HL-60 (cell line): Measurements from ENCODE around the gene FBXW7.

Experiments used
- DNase-seq, 2 experiments: peaks; one replicate each; pipeline ENCODE4 v3.0.0-alpha.2; 2010 to 2020; ENCODE audit warnings: low read depth in 1 of 2, low spot score in 1 of 2
- H3K27ac ChIP-seq: fragments of 250-450 bp; sonication (Bioruptor Pico); replicated peaks from 2 replicates; pipeline ENCODE4 v1.5.1; 2020; ENCODE audit warnings: mild to moderate bottlenecking, moderate library complexity
- H3K27me3 ChIP-seq: fragments of 250-450 bp; sonication (Bioruptor Pico); 2 replicates; pipeline ENCODE4 v1.5.1; 2021; ENCODE audit warnings: mild to moderate bottlenecking, moderate library complexity; ENCODE audit not compliant: insufficient read depth, poor library complexity, severe bottlenecking
- H3K4me3 ChIP-seq: replicated peaks from 2 replicates; pipeline ENCODE4 v1.5.1; 2011; ENCODE audit warnings: mild to moderate bottlenecking, control low read depth, low read length; ENCODE audit not compliant: insufficient read depth
- CTCF ChIP-seq: IDR thresholded peaks from one replicate; pipeline ENCODE4 v1.5.1; 2011; ENCODE audit warnings: low read length, control low read depth, inconsistent platforms; ENCODE audit not compliant: insufficient read depth
- GABPA ChIP-seq: IDR thresholded peaks from 2 replicates; pipeline ENCODE4 v1.6.1; 2012; ENCODE audit warnings: low read depth
- POLR2AphosphoS5 ChIP-seq: IDR thresholded peaks from 2 replicates; pipeline ENCODE4 v1.6.1; 2012; ENCODE audit warnings: low read depth
- REST ChIP-seq: IDR thresholded peaks from 2 replicates; pipeline ENCODE4 v1.6.1; 2012; ENCODE audit warnings: low read depth; ENCODE audit not compliant: insufficient replicate concordance
- SPI1 ChIP-seq: IDR thresholded peaks from 2 replicates; pipeline ENCODE4 v1.6.1; 2012; ENCODE audit warnings: low read depth, mild to moderate bottlenecking, borderline replicate concordance
- long read RNA-seq: library from polyadenylated mRNA; unstranded; transcript quantifications from one replicate; pipeline ENCODE4 v2.0.0, GENCODE V29; 2020

The FBXW7 gene
- long read RNA-seq, partial matches to known transcripts, result 3 of 6 reads
- long read RNA-seq, other reads (novel, unspliced or antisense), result 3 of 6 reads

- H3K27me3 ChIP-seq, result no peaks in the 10 kb centered on the region
- TF ChIP-seq SPI1, result peak; percentile 99
- no peak for TF ChIP-seq CTCF
- TF ChIP-seq POLR2AphosphoS5, result peak; percentile 83
- peak; percentile 9 for TF ChIP-seq REST
- peak; percentile 74 for TF ChIP-seq GABPA
Measured at GRCh38 chr4:152535903-152536544, at the start of gene FBXW7. TSS of gene FBXW7 (minus strand) at chr4:152536092. CDS start at chr4:152411803, 124,289 bp downstream.

GRCh38 chr4:152585023-152585441 is 49.1 kb upstream of the FBXW7 start:
- Histone ChIP-seq H3K27ac (no peak overlapping the region), H3K27me3 (no peaks in the 10 kb centered on the region), H3K4me3 (no peak overlapping the region)
- no peak for DNase-seq
- TF ChIP-seq REST (no peak), GABPA (no peak), SPI1 (no peak), CTCF (no peak), POLR2AphosphoS5 (no peak)

More at GRCh38 chr4:152535903-152536544, at the start of gene FBXW7:
- DNase-seq, result peak; percentile 95 to 99
- Histone ChIP-seq H3K27ac (peak within 1 kb of the TSS; percentile 92), H3K4me3 (peak within 1 kb of the TSS; percentile 89)

- H3K27me3 ChIP-seq, result no peaks in the 10 kb centered on the region
- no peak overlapping the region for H3K27ac ChIP-seq
- no peak overlapping the region for H3K4me3 ChIP-seq
- DNase-seq, result no peak
- no peak for TF ChIP-seq REST
- TF ChIP-seq POLR2AphosphoS5, result no peak
- no peak for TF ChIP-seq GABPA
- TF ChIP-seq CTCF, result no peak
- no peak for TF ChIP-seq SPI1
Measured at GRCh38 chr4:152581536-152582160, 45.8 kb upstream of the FBXW7 start.
